Muscle of leg (tissue), 11 donors: Measurements from ENCODE around the gene CCDC127. TPM values are rescaled to one million over a fixed set of nuclear protein-coding genes. Genes with fewer than 3 reads are reported as not detected.
"Not testable (repeated sequence)": the region's sequence is repeated elsewhere in the genome, so short reads cannot be mapped to it uniquely, and the experiment has no call there.

ENCODE experiments used
- DNase-seq: peaks from one replicate; pipeline ENCODE4 v3.0.0; 2013
- H3K27ac ChIP-seq: one replicate; pipeline ENCODE4 v1.5.1; 2013; ENCODE audit warnings: mild to moderate bottlenecking, low read length, control low read depth
- H3K27me3 ChIP-seq: one replicate; pipeline ENCODE4 v1.6.1; 2013; ENCODE audit warnings: low read length; ENCODE audit not compliant: control insufficient read depth, insufficient read depth
- H3K36me3 ChIP-seq: one replicate; pipeline ENCODE4 v1.6.1; 2013; ENCODE audit warnings: low read length; ENCODE audit not compliant: control insufficient read depth, insufficient read depth
- H3K4me1 ChIP-seq: one replicate; pipeline ENCODE4 v1.6.1; 2013; ENCODE audit warnings: low read length; ENCODE audit not compliant: control insufficient read depth, insufficient read depth
- H3K4me3 ChIP-seq: one replicate; pipeline ENCODE4 v1.5.1; 2013; ENCODE audit warnings: low read length, control low read depth
- H3K9me3 ChIP-seq: replicated peaks from 2 replicates; pipeline ENCODE4 v1.6.1; 2013; ENCODE audit warnings: low read depth, low read length; ENCODE audit not compliant: control insufficient read depth
- WGBS: methylation state at CpG from one replicate; pipeline ENCODE4 v1.1.5; 2013; ENCODE audit warnings: missing lambda C conversion rate; ENCODE audit not compliant: insufficient coverage; 5-methylcytosine and 5-hydroxymethylcytosine counted together
- polyA plus RNA-seq, 8 donors: library from polyadenylated mRNA; unstranded; fragments of 120-200 nt; gene quantifications; one replicate each; pipeline versions ENCODE4 v1.2.1 to v1.2.3, GENCODE V29; 2013; ENCODE audit warnings: inconsistent platforms in 1 of 8, low replicate concordance in 1 of 8; ENCODE audit not compliant: insufficient read length in 8 of 8, insufficient read depth in 1 of 8
- total RNA-seq: library from RNA; stranded (reverse); fragments of 120-200 nt; gene quantifications from one replicate; pipeline ENCODE4 v1.2.4, GENCODE V29; 2013

CCDC127 gene
- total and polyA plus RNA-seq, 9 donors, result 6.4 to 11.1 (median 8.4) TPM

- Histone ChIP-seq H3K27ac (no peak overlapping the region), H3K9me3 (no peaks in the 10 kb centered on the region), H3K4me1 (peaks cover 10% of the 10 kb centered on the region), H3K27me3 (no peaks in the 10 kb centered on the region), H3K36me3 (peaks cover 5% of the 10 kb centered on the region), H3K4me3 (no peak overlapping the region)
- WGBS, result 89% methylated on average over 2 of the region's 12 CpGs
- DNase-seq, result no peak
Observed at GRCh38 chr5:197892-198489, 20.0 kb downstream of the CCDC127 start.

- WGBS, result 49% methylated on average over 13 of the region's 18 CpGs
Observed at GRCh38 chr5:197031-197430, 20.9 kb downstream of the CCDC127 start.

GRCh38 chr5:196350-196749, 21.6 kb downstream of the CCDC127 start:
- WGBS, result 81% methylated on average over 4 of the region's 10 CpGs
- peaks cover 9% of the 10 kb centered on the region for H3K4me1 ChIP-seq
- H3K4me3 ChIP-seq, result no peak overlapping the region
- H3K27me3 ChIP-seq, result peaks cover 1% of the 10 kb centered on the region
- H3K27ac ChIP-seq, result no peak overlapping the region
- no peaks in the 10 kb centered on the region for H3K9me3 ChIP-seq
- DNase-seq, result no peak
- H3K36me3 ChIP-seq, result peaks cover 5% of the 10 kb centered on the region

More at GRCh38 chr5:197031-197430, 20.9 kb downstream of the CCDC127 start:
- H3K27ac ChIP-seq, H3K4me1 ChIP-seq, H3K27me3 ChIP-seq, DNase-seq, H3K4me3 ChIP-seq, H3K9me3 ChIP-seq, H3K36me3 ChIP-seq: not testable (repeated sequence)

- DNase-seq, result no peak
- H3K9me3 ChIP-seq, result no peaks in the 10 kb centered on the region
- peaks cover 5% of the 10 kb centered on the region for H3K36me3 ChIP-seq
- H3K27ac ChIP-seq, result no peak overlapping the region
- H3K4me3 ChIP-seq, result no peak overlapping the region
- peaks cover 11% of the 10 kb centered on the region for H3K4me1 ChIP-seq
- H3K27me3 ChIP-seq, result peaks cover 7% of the 10 kb centered on the region
- 72% methylated on average over 24 of the region's 33 CpGs for WGBS
Observed at GRCh38 chr5:195401-196160, 22.4 kb downstream of the CCDC127 start.

GRCh38 chr5:194603-195209, 23.2 kb downstream of the CCDC127 start:
- no peak overlapping the region for H3K27ac ChIP-seq
- H3K4me1 ChIP-seq, result peaks cover 18% of the 10 kb centered on the region

GRCh38 chr5:194102-194501, 23.9 kb downstream of the CCDC127 start:
- Histone ChIP-seq H3K4me3 (peak overlapping the region; percentile 47), H3K9me3 (no peaks in the 10 kb centered on the region), H3K27me3 (peaks cover 7% of the 10 kb centered on the region), H3K27ac (no peak overlapping the region), H3K4me1 (peaks cover 24% of the 10 kb centered on the region), H3K36me3 (peaks cover 5% of the 10 kb centered on the region)
- 78% methylated on average over 9 of the region's 15 CpGs for WGBS
- no peak for DNase-seq

More at GRCh38 chr5:194603-195209, 23.2 kb downstream of the CCDC127 start:
- Histone ChIP-seq H3K36me3 (peaks cover 5% of the 10 kb centered on the region), H3K9me3 (no peaks in the 10 kb centered on the region), H3K4me3 (no peak overlapping the region), H3K27me3 (peaks cover 7% of the 10 kb centered on the region)
- no peak for DNase-seq
- WGBS, result 92% methylated on average over 35 of the region's 36 CpGs

- DNase-seq, result no peak
- peaks cover 33% of the 10 kb centered on the region for H3K4me1 ChIP-seq
- peak overlapping the region; percentile 47 for H3K4me3 ChIP-seq
- H3K27ac ChIP-seq, result peak overlapping the region; percentile 51
- no peaks in the 10 kb centered on the region for H3K9me3 ChIP-seq
- WGBS, result 89% methylated on average over 16 of the region's 17 CpGs
- peaks cover 9% of the 10 kb centered on the region for H3K27me3 ChIP-seq
- peaks cover 5% of the 10 kb centered on the region for H3K36me3 ChIP-seq
Observed at GRCh38 chr5:192970-193831, 24.8 kb downstream of the CCDC127 start.

GRCh38 chr5:192691-192969, 25.3 kb downstream of the CCDC127 start:
- peaks cover 9% of the 10 kb centered on the region for H3K27me3 ChIP-seq
- peaks cover 38% of the 10 kb centered on the region for H3K4me1 ChIP-seq

GRCh38 chr5:191949-192690, 25.8 kb downstream of the CCDC127 start:
- H3K4me3 ChIP-seq, result peak overlapping the region; percentile 47
- 77% methylated on average over 46 of the region's 46 CpGs for WGBS
- no peak for DNase-seq

More at GRCh38 chr5:192691-192969, 25.3 kb downstream of the CCDC127 start:
- H3K27ac ChIP-seq, result peak overlapping the region; percentile 51
- peak overlapping the region; percentile 47 for H3K4me3 ChIP-seq
- H3K9me3 ChIP-seq, result no peaks in the 10 kb centered on the region
- DNase-seq, result no peak
- H3K36me3 ChIP-seq, result peaks cover 5% of the 10 kb centered on the region
- WGBS, result 82% methylated on average over 6 of the region's 9 CpGs

More at GRCh38 chr5:191949-192690, 25.8 kb downstream of the CCDC127 start:
- Histone ChIP-seq H3K36me3 (peaks cover 5% of the 10 kb centered on the region), H3K27ac (peak overlapping the region; percentile 51), H3K27me3 (peaks cover 9% of the 10 kb centered on the region), H3K4me1 (peaks cover 38% of the 10 kb centered on the region), H3K9me3 (no peaks in the 10 kb centered on the region)
